T-cell (primary cell): ENCODE results near the gene TBX10. TPM values are rescaled to one million over a fixed set of nuclear protein-coding genes. Genes with fewer than 3 reads are reported as not detected.
"Not testable (repeated sequence)": the region's sequence is repeated elsewhere in the genome, so short reads cannot be mapped to it uniquely, and the experiment has no call there.

Experiments
- ATAC-seq, 4 experiments: fragments of 200-7000 bp in 3 of 4; fragments of 150-1000 bp in 1 of 4; cut with Tn5 transposase; replicated peaks in 1 of 4; 1 replicate in 3 of 4; 2 replicates in 1 of 4; pipeline ENCODE4 v1.10.0; 2021; ENCODE audit warnings: moderate library complexity in 3 of 4, mild to moderate bottlenecking in 2 of 4, moderate number of reproducible peaks in 1 of 4
- CTCF ChIA-PET, 2 donors: fragments of 300-600 bp; sonication (Branson Sonifier 250); formaldehyde crosslinking; loops; one replicate each; lab custom pipeline; 2022; ENCODE audit warnings: antibody characterized with exemption in 2 of 2; lab: Charles Lee
- POLR2A ChIA-PET, 2 donors: fragments of 300-600 bp; sonication (Branson Sonifier 250); formaldehyde crosslinking; loops; one replicate each; lab custom pipeline; 2022; ENCODE audit warnings: antibody characterized with exemption in 2 of 2; lab: Charles Lee
- DNase-seq, 35 experiments: peaks; one replicate each; pipeline versions ENCODE4 v3.0.0 to v3.0.0-alpha.2; 2013 to 2023
- H3K27ac ChIP-seq: one replicate; pipeline ENCODE4 v1.5.1; 2013; ENCODE audit warnings: low read length
- H3K27me3 ChIP-seq, 2 experiments: replicated peaks in 1 of 2; 1 replicate in 1 of 2; 2 replicates in 1 of 2; pipeline versions ENCODE4 v1.6.1 to v1.7.0; 2013; ENCODE audit warnings: low read length in 1 of 2, mixed read lengths in 1 of 2; ENCODE audit not compliant: control insufficient read depth in 2 of 2, insufficient read depth in 2 of 2; ENCODE audit errors: extremely low read depth in 1 of 2
- H3K36me3 ChIP-seq, 2 donors: 1 replicate in 1 of 2; 2 replicates in 1 of 2; pipeline versions ENCODE4 v1.6.1 to v1.7.0; 2013; ENCODE audit warnings: low read length in 1 of 2; ENCODE audit not compliant: control insufficient read depth in 2 of 2, insufficient read depth in 1 of 2; ENCODE audit errors: extremely low read depth in 1 of 2
- H3K4me1 ChIP-seq, 2 experiments: 1 replicate in 1 of 2; 2 replicates in 1 of 2; pipeline versions ENCODE4 v1.6.1 to v1.7.0; 2013; ENCODE audit warnings: low read length in 2 of 2, mixed read lengths in 1 of 2; ENCODE audit not compliant: insufficient read depth in 2 of 2, control insufficient read depth in 1 of 2; ENCODE audit errors: extremely low read depth in 1 of 2
- H3K4me3 ChIP-seq, 2 donors: 1 replicate in 1 of 2; 2 replicates in 1 of 2; pipeline versions ENCODE4 v1.5.1 to v1.7.0; 2013; ENCODE audit warnings: mild to moderate bottlenecking in 2 of 2, low read length in 1 of 2, moderate library complexity in 1 of 2; ENCODE audit not compliant: control insufficient read depth in 1 of 2; ENCODE audit errors: extremely low read depth in 1 of 2
- H3K9me3 ChIP-seq: 2 replicates; pipeline ENCODE4 v1.7.0; 2013
- H3K27ac Mint-ChIP-seq, 2 donors: one replicate each; pipeline ENCODE4 v1.8.0; 2020 to 2021; ENCODE audit warnings: mild to moderate bottlenecking in 2 of 2, mixed read lengths in 2 of 2
- H3K27me3 Mint-ChIP-seq, 2 donors: one replicate each; pipeline ENCODE4 v1.8.0; 2021 to 2022; ENCODE audit warnings: mixed read lengths in 2 of 2
- H3K36me3 Mint-ChIP-seq: one replicate; pipeline ENCODE4 v1.8.0; 2021; ENCODE audit warnings: mixed read lengths
- H3K4me1 Mint-ChIP-seq, 3 donors: one replicate each; pipeline ENCODE4 v1.8.0; 2020 to 2022; ENCODE audit warnings: mixed read lengths in 3 of 3, mild to moderate bottlenecking in 1 of 3
- H3K4me3 Mint-ChIP-seq, 3 donors: one replicate each; pipeline ENCODE4 v1.8.0; 2020 to 2022; ENCODE audit warnings: mild to moderate bottlenecking in 3 of 3, mixed read lengths in 3 of 3, moderate library complexity in 3 of 3
- H3K9me3 Mint-ChIP-seq, 3 donors: one replicate each; pipeline ENCODE4 v1.8.0; 2020 to 2022; ENCODE audit warnings: mixed read lengths in 3 of 3
- WGBS: methylation state at CpG from one replicate; pipeline ENCODE4 v1.1.5; 2013; ENCODE audit warnings: missing lambda C conversion rate; ENCODE audit not compliant: insufficient coverage; 5-methylcytosine and 5-hydroxymethylcytosine counted together
- total RNA-seq, 35 experiments: library from RNA in 6 of 35; stranded (reverse) in 6 of 35; fragments of 120-200 nt in 1 of 35; gene quantifications; one replicate each; pipeline versions ENCODE4 v1.2.1 to v1.2.4 and lab custom pipeline; 2013 to 2026

The TBX10 gene
- total RNA-seq, 5 donors from 2014 or later (not counting 1 experiment from before 2014, with no cell fraction given) = not detected

GRCh38 chr11:67588899-67589415, 50.6 kb downstream of the TBX10 start:
- H3K27me3 Mint-ChIP-seq, ATAC-seq, DNase-seq, H3K9me3 ChIP-seq, POLR2A ChIA-PET, H3K27ac Mint-ChIP-seq, H3K27me3 ChIP-seq, H3K4me3 ChIP-seq, H3K9me3 Mint-ChIP-seq, H3K27ac ChIP-seq, H3K36me3 ChIP-seq, H3K4me3 Mint-ChIP-seq: not testable (repeated sequence)
- H3K4me1 ChIP-seq = peaks cover 0 to 11% of the 10 kb centered on the region in 2 experiments
- peaks cover 19% of the 10 kb centered on the region for H3K36me3 Mint-ChIP-seq
- WGBS = 92% methylated on average over 4 of the region's 11 CpGs
- peaks cover 14 to 27% (median 17%) of the 10 kb centered on the region in 3 donors for H3K4me1 Mint-ChIP-seq
- CTCF ChIA-PET = interaction anchor here in 1 of 2 donors (0.6 to 0.7 kb wide), 2 partner anchors 27 to 1300 kb away, joined by 3 read pairs; partner anchors contain the start of gene YIF1A

GRCh38 chr11:67588136-67588503, 51.4 kb downstream of the TBX10 start:
- H3K4me1 ChIP-seq = peaks cover 0 to 16% of the 10 kb centered on the region in 2 experiments
- Mint-ChIP-seq H3K27ac (peak overlapping the region; percentile 11 to 31), H3K36me3 (peaks cover 19% of the 10 kb centered on the region), H3K4me3 (no peak overlapping the region), H3K27me3 (no peaks in the 10 kb centered on the region), H3K9me3 (no peaks in the 10 kb centered on the region), H3K4me1 (peaks cover 19 to 30% (median 19%) of the 10 kb centered on the region in 3 donors)
- no CpG with 5 or more reads among the region's 1 CpG for WGBS
- H3K4me3 ChIP-seq = no peak overlapping the region
- H3K27ac ChIP-seq = no peak overlapping the region
- ATAC-seq (no peak), DNase-seq (no peak)
- H3K36me3 ChIP-seq = peaks cover 0 to 2% of the 10 kb centered on the region in 2 donors
- no peaks in the 10 kb centered on the region for H3K9me3 ChIP-seq
- no peaks in the 10 kb centered on the region for H3K27me3 ChIP-seq
- ChIA-PET CTCF (no interaction called here), POLR2A (no interaction called here)

GRCh38 chr11:67586568-67587250, 52.9 kb downstream of the TBX10 start:
- WGBS = 100% methylated on average over 1 of the region's 5 CpGs
- Histone ChIP-seq H3K36me3 (peaks cover 0 to 2% of the 10 kb centered on the region in 2 donors), H3K4me1 (peaks cover 5 to 24% of the 10 kb centered on the region in 2 experiments), H3K4me3 (no peak overlapping the region), H3K27me3 (no peaks in the 10 kb centered on the region), H3K9me3 (no peaks in the 10 kb centered on the region), H3K27ac (peak overlapping the region; percentile 12)
- Mint-ChIP-seq H3K36me3 (peaks cover 19% of the 10 kb centered on the region), H3K4me3 (no peak overlapping the region), H3K27ac (peak overlapping the region; percentile 19 to 81), H3K27me3 (no peaks in the 10 kb centered on the region), H3K4me1 (peaks cover 30 to 41% (median 31%) of the 10 kb centered on the region in 3 donors), H3K9me3 (no peaks in the 10 kb centered on the region)
- ChIA-PET POLR2A (no interaction called here), CTCF (interaction anchor here in 1 of 2 donors (0.6 kb wide), 1 partner anchor 460 kb away, joined by 8 read pairs; no protein-coding TSS in a partner anchor)
- ATAC-seq (no peak), DNase-seq (no peak)

- ATAC-seq (no peak), DNase-seq (no peak)
- Mint-ChIP-seq H3K36me3 (peaks cover 19% of the 10 kb centered on the region), H3K4me1 (peaks cover 30 to 41% (median 32%) of the 10 kb centered on the region in 3 donors), H3K4me3 (peak overlapping the region; percentile 45 to 79 (median 71)), H3K9me3 (no peaks in the 10 kb centered on the region), H3K27me3 (no peaks in the 10 kb centered on the region), H3K27ac (peak overlapping the region; percentile 58 to 72)
- ChIA-PET CTCF (interaction anchor here in 1 of 2 donors (0.6 kb wide), 1 partner anchor 461 kb away, joined by 8 read pairs; no protein-coding TSS in a partner anchor), POLR2A (no interaction called here)
- Histone ChIP-seq H3K27ac (no peak overlapping the region), H3K27me3 (no peaks in the 10 kb centered on the region), H3K36me3 (peaks cover 0 to 2% of the 10 kb centered on the region in 2 donors), H3K4me1 (peaks cover 5 to 24% of the 10 kb centered on the region in 2 experiments), H3K9me3 (no peaks in the 10 kb centered on the region), H3K4me3 (no peak overlapping the region)
- WGBS = 98% methylated on average over 4 of the region's 4 CpGs
Observed at GRCh38 chr11:67585911-67586310, 53.7 kb downstream of the TBX10 start.

GRCh38 chr11:67584881-67585873, 54.4 kb downstream of the TBX10 start:
- Mint-ChIP-seq H3K36me3 (peaks cover 19% of the 10 kb centered on the region), H3K27ac (peak overlapping the region; percentile 58 to 90), H3K4me1 (peaks cover 32 to 44% (median 34%) of the 10 kb centered on the region in 3 donors), H3K27me3 (no peaks in the 10 kb centered on the region), H3K4me3 (peak overlapping the region; percentile 71 to 79 (median 72)), H3K9me3 (no peaks in the 10 kb centered on the region)
- POLR2A ChIA-PET = interaction anchor here in 1 of 2 donors (0.6 kb wide), 1 partner anchor 24 kb away, joined by 5 read pairs; no protein-coding TSS in a partner anchor
- H3K27ac ChIP-seq = peak overlapping the region; percentile 76
- H3K4me3 ChIP-seq = no peak overlapping the region
- DNase-seq = peak in 3 of 35 experiments; percentile 6 to 34 (median 32)
- peaks cover 5 to 24% of the 10 kb centered on the region in 2 experiments for H3K4me1 ChIP-seq
- no peaks in the 10 kb centered on the region for H3K27me3 ChIP-seq
- H3K36me3 ChIP-seq = peaks cover 0 to 2% of the 10 kb centered on the region in 2 donors
- CTCF ChIA-PET = no interaction called here
- 95% methylated on average over 15 of the region's 21 CpGs for WGBS
- H3K9me3 ChIP-seq = no peaks in the 10 kb centered on the region
- no peak for ATAC-seq
